GM10248 (cell line): ENCODE data around the gene COG7.

Experiments
- CTCF ChIA-PET: fragments of 300-600 bp; sonication (Branson Sonifier 250); formaldehyde crosslinking; extraction: SDS; loops from one replicate; lab custom pipeline; 2021; ENCODE audit warnings: antibody characterized with exemption; lab: Yijun Ruan, JAX
- POLR2A ChIA-PET: fragments of 350-650 bp; sonication (Branson Sonifier 250); formaldehyde crosslinking; extraction: SDS; loops from one replicate; lab custom pipeline; 2020; ENCODE audit warnings: antibody characterized with exemption; lab: Yijun Ruan, JAX
- DNase-seq: peaks from one replicate; pipeline ENCODE4 v3.0.0; 2012; ENCODE audit errors: extremely low spot score
- CTCF ChIP-seq: IDR thresholded peaks from 2 replicates; pipeline ENCODE4 v1.5.1; 2012; ENCODE audit warnings: mild to moderate bottlenecking, low read depth; ENCODE audit errors: extremely low read depth, missing control alignments, control extremely low read depth

Gene COG7

GRCh38 chr16:23378921-23379320 is 74.1 kb downstream of the COG7 start:
- DNase-seq, result no peak
- ChIA-PET CTCF (interaction anchor here (1.4 kb wide), 1 partner anchor 55 kb away, joined by 3 read pairs; no protein-coding TSS in a partner anchor), POLR2A (no interaction called here)
- no peak for TF ChIP-seq CTCF

DNA sequence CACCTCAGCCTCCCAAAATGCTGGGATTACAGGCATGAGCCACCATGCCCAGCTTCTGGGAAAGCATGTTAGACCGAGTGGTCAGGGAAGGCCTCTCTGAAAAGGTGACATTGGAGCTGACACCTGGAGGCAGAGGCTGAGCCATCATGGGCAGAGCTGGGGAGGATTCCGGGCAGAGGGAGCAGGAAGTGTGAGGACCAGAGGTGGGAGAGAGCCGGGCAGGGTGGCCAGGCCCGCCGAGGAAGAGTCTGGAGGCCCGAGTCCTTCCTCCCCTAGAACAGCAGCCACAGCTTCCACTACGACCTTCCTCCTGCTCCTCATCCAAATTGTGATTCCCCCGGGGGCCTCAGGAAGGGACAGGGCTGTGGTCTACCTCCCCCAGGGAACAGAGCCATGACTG is 74.7 kb downstream of the COG7 start:
- ChIA-PET POLR2A (no interaction called here), CTCF (no interaction called here)
- no peak for DNase-seq
- no peak for TF ChIP-seq CTCF

DNA sequence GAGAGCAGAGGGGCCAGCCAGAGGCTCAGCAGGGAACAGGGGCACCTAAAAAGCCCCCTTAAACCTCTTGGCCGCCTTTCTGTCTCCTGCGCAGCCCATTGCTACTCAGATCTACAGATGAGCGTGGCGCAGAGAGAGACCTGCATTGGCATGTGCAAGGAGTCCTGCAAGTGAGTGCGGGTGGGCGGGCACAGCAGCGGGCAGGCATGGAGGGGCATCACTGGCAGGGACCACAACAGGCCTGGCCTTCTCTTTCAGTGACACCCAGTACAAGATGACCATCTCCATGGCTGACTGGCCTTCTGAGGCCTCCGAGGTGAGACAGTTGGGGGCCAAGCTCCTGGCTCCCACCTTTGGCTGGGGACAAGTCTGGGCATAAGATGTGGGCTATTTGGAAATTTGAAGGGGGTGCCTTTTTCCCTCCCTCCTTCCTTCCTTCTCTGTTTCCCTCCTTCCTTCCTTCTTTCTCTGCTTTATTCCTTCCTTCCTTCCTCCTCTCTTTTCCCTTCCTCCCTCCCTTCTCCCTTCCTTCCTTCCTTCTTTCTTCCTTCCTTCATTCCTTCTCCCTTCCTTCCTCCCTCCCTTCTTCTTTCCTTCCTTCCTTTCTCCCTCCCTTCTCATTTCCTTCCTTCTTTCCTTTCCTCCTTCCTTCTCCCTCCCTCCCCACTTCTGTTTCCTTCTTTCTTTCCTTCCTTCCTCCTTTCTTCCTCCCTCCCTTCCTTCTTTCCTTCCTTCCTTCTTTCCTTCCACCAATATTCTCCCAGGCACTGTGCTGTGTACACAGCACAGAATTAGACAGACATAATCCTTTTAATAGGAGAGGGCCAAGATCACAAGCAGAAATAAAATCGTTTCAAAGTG is 75.7 kb downstream of the COG7 start:
- no peak for TF ChIP-seq CTCF
- POLR2A ChIA-PET, result no interaction called here
- no peak for DNase-seq
- CTCF ChIA-PET, result no interaction called here

DNA sequence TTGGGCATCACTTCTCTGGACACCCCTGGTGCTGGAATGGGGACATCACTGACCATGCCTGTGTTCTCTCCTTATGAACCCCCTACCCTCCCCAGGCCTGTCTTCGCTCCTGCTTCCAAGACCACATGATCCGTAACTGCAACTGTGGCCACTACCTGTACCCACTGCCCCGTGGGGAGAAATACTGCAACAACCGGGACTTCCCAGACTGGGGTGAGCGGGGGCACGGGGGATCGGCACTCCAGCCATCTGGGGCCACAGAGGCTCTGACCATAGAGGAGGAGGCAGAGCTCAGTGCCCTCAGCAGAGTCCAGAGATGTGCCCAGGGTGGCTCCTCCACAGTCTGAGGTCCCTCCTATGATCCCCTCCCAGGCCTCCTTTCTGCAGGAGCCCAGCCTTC is 77.3 kb downstream of the COG7 start:
- DNase-seq, result no peak
- no peak for TF ChIP-seq CTCF
- POLR2A ChIA-PET, result no interaction called here
- CTCF ChIA-PET, result interaction anchor here (1.3 to 1.5 kb wide), 2 partner anchors 41 to 192 kb away, joined by 3 read pairs; no protein-coding TSS in a partner anchor

GRCh38 chr16:23374721-23375510 is 78.1 kb downstream of the COG7 start:
- CTCF ChIA-PET, result interaction anchor here (1.3 to 1.5 kb wide), 2 partner anchors 40 to 192 kb away, joined by 3 read pairs; no protein-coding TSS in a partner anchor
- no peak for TF ChIP-seq CTCF
- POLR2A ChIA-PET, result no interaction called here
- DNase-seq, result no peak

DNA sequence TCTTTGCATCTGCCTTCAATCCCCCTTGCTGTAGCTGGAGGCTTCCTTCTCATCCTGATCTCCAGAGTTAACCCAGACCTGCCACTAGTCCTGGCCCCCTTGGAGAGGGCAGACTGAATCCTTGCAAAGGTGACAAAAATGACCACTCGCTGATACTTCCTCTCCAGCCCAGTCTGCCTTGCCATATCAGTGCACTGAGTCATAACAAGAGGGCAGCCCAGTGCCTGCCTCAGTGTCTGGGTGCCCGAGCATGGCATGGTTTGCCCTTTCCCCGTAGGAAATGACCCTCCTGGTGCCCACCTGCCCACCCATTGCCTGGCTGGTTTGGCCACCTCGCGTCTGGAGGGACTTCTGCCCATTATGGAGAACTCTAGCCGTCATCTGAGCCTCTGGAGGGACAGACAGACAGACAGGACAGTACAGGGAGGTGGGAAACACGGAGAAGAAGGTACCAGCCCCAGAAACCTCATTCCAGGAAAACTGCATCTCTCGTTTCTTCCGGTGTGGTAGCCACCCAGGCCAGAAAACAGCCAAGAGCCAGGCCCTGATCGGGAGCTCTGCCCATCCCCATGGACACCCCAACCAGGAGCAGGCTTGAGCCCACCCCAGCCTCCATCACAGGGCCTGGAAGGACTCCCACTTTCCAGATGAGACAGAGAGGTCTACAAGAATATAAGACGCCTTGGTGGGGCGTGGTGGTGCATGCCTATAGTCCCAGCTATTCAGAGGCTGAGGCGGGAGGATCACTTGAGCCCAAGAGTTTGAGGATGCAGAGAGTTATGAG is 79.4 kb downstream of the COG7 start:
- DNase-seq, result no peak
- ChIA-PET POLR2A (no interaction called here), CTCF (no interaction called here)
- TF ChIP-seq CTCF, result no peak
